Right renal cortex interstitium (tissue), 3 donors: Measurements from ENCODE around the gene PIAS1. TPM values are rescaled to one million over a fixed set of nuclear protein-coding genes. Genes with fewer than 3 reads are reported as not detected.
"Not testable (repeated sequence)": the region's sequence is repeated elsewhere in the genome, so short reads cannot be mapped to it uniquely, and the experiment has no call there.

Experiments
- DNase-seq, 3 donors: peaks; one replicate each; pipeline ENCODE4 v3.0.0-alpha.2; 2013; ENCODE audit warnings: low read depth in 3 of 3, low spot score in 2 of 3
- polyA plus RNA-seq, 3 donors: library from polyadenylated mRNA; unstranded; fragments of 120-200 nt; gene quantifications; one replicate each; pipeline ENCODE4 v1.2.1, GENCODE V29; 2013; ENCODE audit not compliant: insufficient read length in 3 of 3

The PIAS1 gene
- polyA plus RNA-seq = 10 to 100 TPM; 44.1 to 47.2 (median 45.7) TPM

GRCh38 chr15:68053701-68054627 lies at the start of gene PIAS1:
PIAS1 (plus strand) TSS chr15:68054315; CDS start chr15:68054327, 12 bp downstream.
- DNase-seq = peak; percentile 63 to 82 (median 82)

DNA sequence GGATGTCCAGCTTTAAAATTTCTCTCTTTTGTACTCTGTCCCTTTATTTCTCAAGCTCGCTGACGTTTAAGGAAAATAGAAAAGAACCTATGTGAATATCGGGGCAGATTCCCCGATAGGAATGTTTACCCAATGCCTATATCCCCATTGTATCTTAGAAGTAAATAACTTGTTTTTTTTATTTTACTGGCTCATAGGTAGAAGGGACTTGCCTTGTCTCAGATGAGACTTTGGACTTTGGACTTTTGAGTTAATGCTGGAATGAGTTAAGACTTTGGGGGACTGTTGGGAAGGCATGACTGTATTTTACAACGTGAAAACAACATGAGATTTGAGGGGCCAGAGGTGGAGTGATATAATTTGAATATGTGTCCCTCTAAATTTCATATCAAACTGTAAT lies 46.5 kb upstream of the PIAS1 start:
- DNase-seq = not testable (repeated sequence)

GRCh38 chr15:68010361-68011153 lies 43.6 kb upstream of the PIAS1 start:
- DNase-seq = no peak

GRCh38 chr15:68012911-68013310 lies 41.2 kb upstream of the PIAS1 start:
- no peak for DNase-seq

- DNase-seq = no peak
Observed at GRCh38 chr15:68014219-68014618, 39.9 kb upstream of the PIAS1 start.

GRCh38 chr15:68015244-68015643 lies 38.9 kb upstream of the PIAS1 start:
- DNase-seq = no peak

GRCh38 chr15:68017201-68017600 lies 36.9 kb upstream of the PIAS1 start:
- DNase-seq = no peak

- no peak for DNase-seq
Observed at GRCh38 chr15:68018797-68019444, 35.2 kb upstream of the PIAS1 start.

DNA sequence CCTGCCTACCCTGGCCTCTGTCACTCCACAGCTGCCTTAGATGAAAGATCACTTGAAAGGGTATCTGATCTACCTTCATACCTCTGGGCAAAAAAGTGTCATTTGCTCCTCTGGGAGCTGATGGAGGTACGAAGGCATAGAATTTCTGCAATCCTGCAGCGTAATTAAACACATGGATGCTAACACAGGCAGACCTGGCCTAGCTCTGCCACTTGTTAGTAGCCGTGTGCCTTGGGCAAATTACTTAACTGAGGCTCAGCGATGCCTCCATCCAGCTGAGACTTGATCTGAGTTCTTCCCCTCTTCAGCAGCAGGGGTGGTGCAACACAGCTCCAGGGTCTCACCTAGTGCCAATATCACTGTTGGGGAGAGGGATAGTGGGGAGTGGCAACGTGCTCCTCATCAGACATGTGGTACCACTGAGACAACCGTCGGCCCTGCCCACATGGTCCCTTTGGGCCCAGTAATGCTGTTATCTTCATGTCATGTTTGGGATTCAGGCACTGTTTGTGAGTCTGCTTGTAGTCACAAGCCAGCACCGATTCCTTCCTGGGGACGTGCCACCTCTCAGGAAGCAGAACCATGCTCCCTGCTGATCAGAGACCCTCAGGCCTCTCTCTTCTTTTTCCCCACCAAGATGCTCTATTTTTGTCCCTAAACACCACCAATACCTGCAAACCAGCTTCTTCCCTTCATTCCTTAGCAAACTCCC lies 34.1 kb upstream of the PIAS1 start:
- no peak for DNase-seq

GRCh38 chr15:68020685-68021084 lies 33.4 kb upstream of the PIAS1 start:
- DNase-seq = no peak

DNA sequence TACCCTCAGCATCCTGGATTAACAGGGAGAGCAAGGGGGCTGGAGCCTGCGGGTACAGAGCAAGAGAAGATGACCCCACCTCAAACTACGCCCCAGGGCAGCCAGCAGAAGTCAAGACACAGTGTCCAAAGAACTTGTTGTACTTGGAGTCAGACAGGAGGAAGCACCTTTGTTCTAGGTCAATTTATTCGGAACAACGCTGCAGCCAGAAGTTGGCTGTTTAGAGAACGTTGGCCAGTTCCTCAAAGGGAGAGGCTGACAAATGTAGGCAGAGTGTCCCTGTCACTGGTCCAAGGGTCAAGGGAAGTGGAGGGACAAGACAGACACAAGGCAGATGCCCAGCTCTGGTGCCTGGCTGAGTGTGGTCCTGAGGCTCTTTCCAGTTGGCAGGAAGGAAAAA lies 32.1 kb upstream of the PIAS1 start:
- no peak for DNase-seq

- DNase-seq = no peak
Observed at GRCh38 chr15:68023307-68024101, 30.6 kb upstream of the PIAS1 start.

GRCh38 chr15:68025835-68026424 lies 28.2 kb upstream of the PIAS1 start:
- DNase-seq = no peak

GRCh38 chr15:68027388-68027787 lies 26.7 kb upstream of the PIAS1 start:
- DNase-seq = no peak

DNA sequence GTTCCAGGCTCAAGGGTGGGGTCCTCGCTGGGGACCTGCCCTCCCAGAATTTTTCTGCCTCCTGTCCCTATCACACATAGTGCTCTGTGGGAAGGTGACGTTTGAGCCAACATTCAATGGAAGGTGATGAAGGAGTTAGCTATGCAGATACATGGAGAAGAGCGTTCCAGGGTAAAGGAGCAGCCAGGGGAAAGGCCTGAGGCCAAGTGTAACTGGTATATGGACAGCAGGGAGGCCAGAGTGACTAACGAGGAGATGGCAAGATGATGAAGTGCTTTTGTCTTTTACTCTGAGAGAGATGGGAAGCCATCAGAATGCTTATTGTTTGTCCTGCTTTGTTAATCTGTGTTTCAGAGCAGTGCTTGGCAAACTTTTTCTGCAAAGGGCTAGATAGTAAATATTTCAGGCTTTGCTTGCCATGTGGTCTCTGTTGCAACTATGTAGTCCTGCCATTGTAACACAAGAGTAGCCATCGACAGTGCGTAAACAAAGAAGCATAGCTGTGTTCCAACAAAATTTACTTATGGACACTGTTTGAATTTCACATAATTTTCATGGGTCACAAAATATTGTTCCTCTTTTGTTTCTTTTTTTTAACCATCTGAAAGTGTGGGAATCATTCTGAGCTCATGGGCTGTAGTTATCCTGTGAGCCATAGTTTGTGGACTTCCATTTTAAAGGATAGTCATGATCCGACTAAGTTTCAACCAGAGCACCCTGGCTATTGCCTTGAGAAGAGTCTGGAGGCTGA lies 25.8 kb upstream of the PIAS1 start:
- no peak for DNase-seq

GRCh38 chr15:68028888-68029207 lies 25.3 kb upstream of the PIAS1 start:
- DNase-seq = no peak

DNA sequence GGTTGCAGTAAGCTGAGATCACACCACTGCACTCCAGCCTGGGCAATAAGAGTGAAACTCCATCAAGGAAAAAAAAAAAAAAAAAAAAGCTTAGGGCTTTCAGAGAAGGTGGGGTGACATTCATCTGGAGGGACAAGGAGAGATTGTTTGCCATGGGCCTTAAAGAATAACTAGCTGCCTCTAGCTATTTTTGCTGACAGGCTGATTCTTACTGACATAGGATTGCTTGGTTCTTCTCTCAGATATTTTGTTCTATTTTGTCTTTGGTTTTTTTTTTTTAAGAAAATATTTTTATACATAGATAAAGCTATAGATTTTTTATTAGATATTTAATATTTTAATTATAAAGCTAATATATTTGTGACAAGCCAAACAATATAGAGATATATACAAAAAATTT lies 24.2 kb upstream of the PIAS1 start:
- DNase-seq = no peak

DNA sequence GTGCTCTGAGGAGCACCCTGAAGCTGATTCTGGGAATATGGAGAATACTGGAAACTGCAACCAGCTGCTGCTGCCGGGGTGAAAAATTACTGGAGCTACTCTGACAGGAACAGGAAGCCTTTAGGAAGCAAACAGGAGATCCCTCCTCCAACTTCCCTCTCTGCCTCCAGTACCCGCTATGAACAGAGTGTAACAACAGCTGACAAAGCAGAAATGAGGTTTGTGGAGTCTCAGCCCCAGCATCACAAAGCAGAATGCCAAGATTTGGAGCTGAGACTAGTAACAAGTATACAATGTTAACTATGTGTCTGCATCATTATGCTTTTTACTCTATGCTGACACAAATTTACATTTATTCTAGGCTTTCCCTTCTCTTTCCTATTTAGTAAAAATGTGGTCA lies 22.7 kb upstream of the PIAS1 start:
- DNase-seq = no peak

- DNase-seq = no peak
Observed at GRCh38 chr15:68032672-68033071, 21.4 kb upstream of the PIAS1 start.
